Measurements from ENCODE around the gene CAST.

CAST gene

GRCh38 chr5:96663608-96664007 is 1.4 kb downstream of the CAST start:
- DNase-seq (ENCODE audit: low spot score): no peak
- TF ChIP-seq CTCF (IDR thresholded peaks at IDR 0.05; ENCODE audit: borderline replicate concordance, control extremely low read depth, extremely low read depth, insufficient read depth, missing control alignments): no peak
- in situ Hi-C loops (cut with MboI; ENCODE audit: low sequenced_read_pairs, unreplicated experiment): no loop called here

- in situ Hi-C loops (cut with MboI; ENCODE audit: low sequenced_read_pairs, unreplicated experiment): no loop called here
- no peak for DNase-seq (ENCODE audit: low spot score)
- no peak for TF ChIP-seq CTCF (IDR thresholded peaks at IDR 0.05; ENCODE audit: borderline replicate concordance, control extremely low read depth, extremely low read depth, insufficient read depth, missing control alignments)
Measured at GRCh38 chr5:96664669-96665068, 2.5 kb downstream of the CAST start.

GRCh38 chr5:96668725-96669124 is 6.5 kb downstream of the CAST start:
- in situ Hi-C loops (cut with MboI; ENCODE audit: low sequenced_read_pairs, unreplicated experiment): no loop called here
- no peak for TF ChIP-seq CTCF (IDR thresholded peaks at IDR 0.05; ENCODE audit: borderline replicate concordance, control extremely low read depth, extremely low read depth, insufficient read depth, missing control alignments)

GRCh38 chr5:96669909-96670308 is 7.7 kb downstream of the CAST start:
- DNase-seq (ENCODE audit: low spot score): no peak
- TF ChIP-seq CTCF (IDR thresholded peaks at IDR 0.05; ENCODE audit: borderline replicate concordance, control extremely low read depth, extremely low read depth, insufficient read depth, missing control alignments): no peak
- in situ Hi-C loops (cut with MboI; ENCODE audit: low sequenced_read_pairs, unreplicated experiment): no loop called here

More at GRCh38 chr5:96668725-96669124, 6.5 kb downstream of the CAST start:
- DNase-seq (ENCODE audit: low spot score): no peak

GRCh38 chr5:96671441-96671840 is 9.3 kb downstream of the CAST start:
- in situ Hi-C loops (cut with MboI; ENCODE audit: low sequenced_read_pairs, unreplicated experiment): no loop called here
- TF ChIP-seq CTCF (IDR thresholded peaks at IDR 0.05; ENCODE audit: borderline replicate concordance, control extremely low read depth, extremely low read depth, insufficient read depth, missing control alignments): no peak
- no peak for DNase-seq (ENCODE audit: low spot score)

GRCh38 chr5:96673127-96673526 is 11.0 kb downstream of the CAST start:
- in situ Hi-C loops (cut with MboI; ENCODE audit: low sequenced_read_pairs, unreplicated experiment): no loop called here
- no peak for DNase-seq (ENCODE audit: low spot score)
- no peak for TF ChIP-seq CTCF (IDR thresholded peaks at IDR 0.05; ENCODE audit: borderline replicate concordance, control extremely low read depth, extremely low read depth, insufficient read depth, missing control alignments)

GRCh38 chr5:96675882-96676281 is 13.7 kb downstream of the CAST start:
- in situ Hi-C loops (cut with MboI; ENCODE audit: low sequenced_read_pairs, unreplicated experiment): no loop called here
- TF ChIP-seq CTCF (IDR thresholded peaks at IDR 0.05; ENCODE audit: borderline replicate concordance, control extremely low read depth, extremely low read depth, insufficient read depth, missing control alignments): no peak
- DNase-seq (ENCODE audit: low spot score): no peak
